Stimulated activated CD4-positive, alpha-beta T cell treated with anti-CD3 and anti-CD28 coated beads, Interleukin-15, amount 100 ng/mL, for 48 hours (primary cell): ENCODE results near the gene DENR.
A peak's percentile ranks its signal among the peaks of the same experiment; 100 is the strongest.
"Not testable (repeated sequence)": the region's sequence is repeated elsewhere in the genome, so short reads cannot be mapped to it uniquely, and the experiment has no call there.

Experiments
- DNase-seq, 2 donors: peaks; one replicate each; pipeline ENCODE4 v3.0.0-alpha.2; 2020; ENCODE audit warnings: low read depth in 2 of 2

The DENR gene, protein sequence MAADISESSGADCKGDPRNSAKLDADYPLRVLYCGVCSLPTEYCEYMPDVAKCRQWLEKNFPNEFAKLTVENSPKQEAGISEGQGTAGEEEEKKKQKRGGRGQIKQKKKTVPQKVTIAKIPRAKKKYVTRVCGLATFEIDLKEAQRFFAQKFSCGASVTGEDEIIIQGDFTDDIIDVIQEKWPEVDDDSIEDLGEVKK

DNA sequence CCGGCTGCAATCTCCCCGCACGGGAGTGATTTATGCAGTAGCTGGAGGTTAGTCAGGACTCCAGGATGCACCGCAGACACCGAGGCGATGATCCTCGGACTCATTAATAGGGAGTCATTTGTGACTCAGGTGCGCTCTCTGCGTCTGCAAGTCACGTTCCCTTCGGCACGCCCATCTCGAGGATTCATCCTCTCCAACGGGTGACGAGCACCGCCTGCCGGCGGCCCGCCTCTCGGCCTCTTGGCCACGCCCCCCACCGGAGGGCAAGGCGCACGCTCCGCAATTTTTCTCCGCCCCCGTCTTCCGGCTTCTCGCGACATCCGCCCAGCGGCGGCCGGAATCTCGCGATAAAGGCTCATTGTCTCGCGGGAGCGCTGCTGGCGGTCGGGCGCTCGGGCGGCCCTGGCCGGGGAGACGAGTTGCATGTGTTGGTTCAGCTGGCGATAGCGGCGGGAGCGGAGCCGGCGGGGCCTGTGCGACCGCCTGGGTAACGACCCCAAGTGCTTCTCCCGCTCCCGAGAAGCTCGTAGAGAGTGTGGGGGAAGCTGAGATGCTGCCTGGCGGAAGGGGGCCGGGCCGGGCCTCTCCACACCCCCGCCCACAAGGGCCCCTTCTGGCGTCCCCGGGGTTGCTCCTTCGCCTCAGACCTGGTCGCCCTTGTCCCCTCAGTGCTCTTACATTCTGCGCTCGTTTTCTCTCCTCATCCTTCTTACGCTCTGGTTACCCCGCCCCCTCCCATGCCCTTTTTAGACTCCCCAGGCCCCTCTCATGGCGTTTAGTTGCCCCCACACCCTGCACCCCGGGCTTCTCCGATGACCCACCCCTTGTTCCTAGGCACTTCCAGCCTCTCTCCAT is at the start of gene DENR:
Gene DENR (plus strand): TSS at position 361 of the 855 bp plus-strand sequence. CDS start 878 bp downstream, outside the sequence.
- peak; percentile 99 to 100 for DNase-seq

DNA sequence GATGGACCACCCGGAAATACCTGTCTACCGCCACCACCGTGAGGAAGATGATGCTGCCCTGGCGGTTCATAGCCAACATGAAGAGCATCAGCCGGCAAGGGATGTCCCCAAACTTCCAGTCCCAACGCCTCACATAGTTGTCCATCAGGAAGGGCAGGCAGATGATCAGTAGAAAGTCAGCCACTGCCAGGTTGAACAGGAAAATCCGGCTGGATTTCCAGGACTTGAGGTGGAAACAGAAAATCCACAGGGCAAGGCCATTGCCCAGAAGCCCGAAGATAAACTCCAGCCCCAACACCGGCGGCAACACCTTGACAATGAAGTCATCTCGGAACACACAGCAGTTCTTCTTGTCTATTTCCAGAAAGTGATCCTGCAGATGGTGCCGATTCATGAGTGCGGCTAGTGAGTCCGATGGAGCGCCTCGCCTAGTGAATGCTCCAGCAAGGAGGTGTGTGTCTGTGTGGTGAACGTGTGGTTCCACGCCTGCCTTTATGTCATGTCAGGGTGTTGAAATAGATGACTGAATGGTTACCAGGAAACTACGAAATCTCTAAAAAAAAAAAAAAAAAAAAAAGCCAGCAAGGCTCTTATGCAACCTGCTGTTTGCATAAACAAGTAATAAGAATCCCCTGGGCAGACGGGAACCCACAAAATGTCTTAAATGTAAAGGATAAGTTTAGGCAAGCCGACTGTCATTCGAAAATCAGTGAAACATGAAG is 49.6 kb upstream of the DENR start, which contains the start of gene HCAR2:
Gene HCAR2 (minus strand): TSS at position 468 of the 722 bp plus-strand sequence. CDS start 74 bp downstream, at position 394.
- not testable (repeated sequence) for DNase-seq

DNA sequence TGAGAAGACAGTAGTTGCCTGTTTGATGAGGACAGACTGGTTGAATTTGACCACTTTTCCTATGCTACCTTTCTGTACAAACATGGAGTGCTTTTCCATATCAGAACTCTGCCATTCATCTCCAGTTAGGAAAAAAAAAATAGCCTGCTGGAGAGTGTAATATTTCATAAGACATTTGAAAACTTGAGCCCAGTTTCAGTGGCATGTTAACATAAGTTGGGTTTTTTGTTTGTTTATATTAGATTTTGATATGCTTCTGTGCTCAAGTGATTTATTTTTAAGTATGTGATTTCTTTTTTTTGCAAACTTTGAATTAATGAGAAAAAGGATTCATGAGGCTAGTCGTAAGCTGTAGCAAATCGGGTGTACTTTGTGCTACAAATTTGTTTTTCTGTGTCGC is 48.8 kb upstream of the DENR start:
- not testable (repeated sequence) for DNase-seq

DNA sequence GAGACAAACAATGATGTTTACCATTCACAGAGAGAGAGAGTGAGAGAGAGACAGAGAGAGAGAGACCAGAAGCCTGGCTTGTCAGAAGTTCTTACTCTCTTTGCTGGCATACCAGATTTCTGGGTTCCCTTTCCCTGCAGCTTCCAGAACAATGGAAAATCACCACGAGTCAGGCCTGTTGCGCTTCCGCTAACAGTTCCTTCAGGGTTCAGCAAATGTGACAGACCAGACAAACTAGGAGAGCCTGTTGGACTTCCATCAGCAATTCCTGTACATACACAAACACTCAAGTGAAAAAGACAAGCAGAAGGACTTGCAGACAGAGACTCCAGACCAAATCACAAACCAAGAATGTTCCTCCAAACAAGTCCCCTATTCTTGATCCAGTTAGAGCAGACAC is 43.3 kb upstream of the DENR start:
- DNase-seq, result not testable (repeated sequence)

DNA sequence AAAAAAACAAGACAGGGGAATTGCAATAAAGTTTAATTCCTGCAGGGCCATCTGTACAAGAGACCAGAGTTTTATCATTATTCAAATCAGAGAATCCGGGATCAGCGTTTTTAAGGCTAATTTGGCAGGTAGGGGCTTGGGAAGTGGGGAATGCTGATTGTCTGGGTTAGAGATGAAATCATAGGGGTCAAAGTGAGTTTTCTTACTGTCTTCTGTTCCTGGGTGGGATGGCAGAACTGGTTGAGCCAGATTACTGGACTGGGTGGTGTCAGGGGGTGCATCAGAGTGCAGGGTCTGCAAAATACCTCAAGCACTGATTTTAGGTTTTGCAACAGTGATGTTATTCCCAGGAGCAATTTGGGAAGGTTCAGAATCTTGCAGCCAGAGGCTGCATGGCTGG is 42.3 kb upstream of the DENR start:
- not testable (repeated sequence) for DNase-seq

DNA sequence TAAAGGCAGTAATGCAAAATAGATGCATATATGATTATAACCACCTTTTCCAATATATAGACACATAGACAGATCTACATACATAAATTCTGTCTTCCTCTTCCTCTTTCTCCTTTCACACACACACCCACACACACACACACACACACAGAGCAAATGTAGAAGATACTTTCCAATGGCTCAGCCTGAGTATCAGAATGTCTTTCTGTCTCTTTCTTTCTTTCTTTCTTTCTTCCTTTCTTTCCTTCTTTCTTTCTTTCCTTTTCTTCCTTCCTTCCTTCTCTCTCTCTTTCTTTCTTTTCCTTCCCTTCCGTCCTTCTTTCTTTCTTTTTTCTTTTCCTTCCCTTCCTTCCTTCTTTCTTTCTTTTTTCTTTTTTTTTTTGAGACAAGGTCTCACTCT is 41.4 kb upstream of the DENR start:
- not testable (repeated sequence) for DNase-seq

DNA sequence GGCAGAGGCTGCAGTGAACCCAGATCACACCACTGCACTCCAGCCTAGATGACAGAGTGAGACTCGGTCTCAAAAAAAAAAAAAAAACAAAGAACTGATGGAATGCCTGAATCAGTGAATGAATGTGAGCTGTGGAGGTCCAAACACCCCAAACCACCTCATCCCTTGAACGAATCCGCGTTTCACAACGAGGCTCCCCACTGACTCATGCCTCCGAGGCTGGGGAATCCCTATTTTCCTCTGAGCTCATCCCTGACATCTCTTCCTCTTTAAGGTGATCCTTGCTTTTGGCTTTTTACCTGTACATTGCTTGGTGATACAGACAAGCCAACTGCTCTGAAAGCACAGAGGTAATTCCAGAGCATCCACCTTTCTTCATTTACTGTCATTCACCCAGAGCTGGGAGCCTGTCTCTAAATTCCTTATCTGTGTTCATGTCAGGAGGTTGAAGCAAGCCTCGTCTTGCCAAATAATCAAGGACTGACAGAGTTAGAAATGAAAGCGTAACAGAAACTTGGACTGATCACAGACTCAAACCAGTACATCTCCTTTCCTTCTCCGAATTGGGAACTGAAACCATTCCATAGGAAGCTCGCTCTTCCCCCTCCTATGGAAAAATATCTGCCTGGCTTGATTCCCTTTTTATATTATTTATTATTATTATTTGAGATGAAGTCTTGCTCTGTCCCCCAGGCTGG is 39.0 kb upstream of the DENR start:
- DNase-seq, result not testable (repeated sequence)

DNA sequence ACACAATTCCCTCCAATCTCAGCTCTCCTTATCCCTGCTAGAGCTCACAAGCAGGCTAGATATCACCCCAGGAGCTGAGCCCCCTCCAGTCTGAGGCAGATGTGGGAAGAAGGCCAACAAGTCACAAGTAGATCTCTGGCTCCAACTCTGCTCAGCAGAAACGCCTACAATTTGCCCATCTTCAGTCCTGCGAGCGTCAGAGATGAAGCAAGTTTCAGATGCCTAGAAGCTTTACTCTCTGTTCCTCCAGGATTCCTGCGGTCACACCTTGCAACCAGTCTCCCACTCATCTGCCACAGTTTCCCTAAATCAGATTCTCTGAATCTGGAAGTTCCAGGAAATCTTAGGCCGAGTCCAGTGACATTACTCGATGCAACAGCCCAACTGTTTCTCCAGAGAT is 37.4 kb upstream of the DENR start:
- not testable (repeated sequence) for DNase-seq

DNA sequence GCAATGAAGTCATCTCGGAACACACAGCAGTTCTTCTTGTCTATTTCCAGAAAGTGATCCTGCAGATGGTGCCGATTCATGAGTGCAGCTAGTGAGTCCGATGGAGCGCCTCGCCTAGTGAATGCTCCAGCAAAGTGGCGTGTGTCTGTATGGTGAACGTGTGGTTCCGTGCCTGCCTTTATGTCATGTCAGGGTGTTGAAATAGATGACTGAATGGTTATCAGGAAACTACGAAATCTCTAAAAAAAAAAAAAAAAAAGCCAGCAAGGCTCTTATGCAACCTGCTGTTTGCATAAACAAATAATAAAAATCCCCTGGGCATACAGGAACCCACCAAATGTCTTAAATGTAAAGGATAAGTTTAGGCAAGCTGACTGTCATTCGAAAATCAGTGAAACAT is 36.0 kb upstream of the DENR start, which contains the start of gene HCAR3:
Gene HCAR3 (minus strand): TSS at position 154 of the 400 bp plus-strand sequence. CDS start 74 bp downstream, at position 80.
- DNase-seq, result not testable (repeated sequence)

DNA sequence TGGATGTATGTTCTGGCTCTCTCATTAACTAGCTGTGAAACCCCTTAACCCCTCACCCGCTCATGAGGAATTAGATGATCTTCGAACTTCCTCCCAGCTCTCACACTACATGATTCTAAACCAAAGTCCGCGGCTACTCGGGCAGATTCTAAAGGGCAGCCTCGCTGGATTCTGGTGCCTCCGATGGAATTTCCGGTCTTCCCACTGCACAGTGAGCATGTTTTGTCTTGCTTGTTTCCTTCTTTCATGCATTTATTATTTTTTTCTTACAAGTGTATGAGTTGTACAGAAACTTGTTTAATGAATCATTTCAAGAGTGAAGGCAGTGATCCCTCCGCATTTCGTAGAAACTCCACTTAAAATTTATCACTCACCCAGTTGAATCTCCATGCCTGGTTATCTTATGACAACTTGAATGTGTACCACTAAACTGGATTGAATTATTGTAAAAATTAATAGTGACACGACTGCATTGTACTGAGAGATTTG is 31.5 kb upstream of the DENR start:
- DNase-seq, result no peak

DNA sequence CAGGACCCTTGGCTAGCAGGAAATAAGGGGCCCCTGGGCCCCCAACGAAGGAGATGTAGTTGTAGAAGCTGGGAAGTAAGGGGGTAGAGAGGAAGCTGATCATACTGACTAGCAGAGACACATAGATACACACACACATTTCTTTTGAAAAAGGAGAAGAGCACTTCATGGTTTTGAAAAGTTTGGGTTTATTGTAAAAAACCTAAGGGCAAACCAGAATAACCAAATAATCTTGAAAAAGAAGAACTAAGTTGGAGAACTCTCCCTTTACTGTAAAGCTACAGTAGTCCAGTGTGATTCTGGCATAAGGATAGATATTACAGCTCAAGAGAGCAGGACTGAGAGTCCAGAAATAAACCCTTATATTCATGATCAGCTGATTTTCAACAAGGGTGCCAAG is 30.2 kb upstream of the DENR start:
- DNase-seq, result no peak

DNA sequence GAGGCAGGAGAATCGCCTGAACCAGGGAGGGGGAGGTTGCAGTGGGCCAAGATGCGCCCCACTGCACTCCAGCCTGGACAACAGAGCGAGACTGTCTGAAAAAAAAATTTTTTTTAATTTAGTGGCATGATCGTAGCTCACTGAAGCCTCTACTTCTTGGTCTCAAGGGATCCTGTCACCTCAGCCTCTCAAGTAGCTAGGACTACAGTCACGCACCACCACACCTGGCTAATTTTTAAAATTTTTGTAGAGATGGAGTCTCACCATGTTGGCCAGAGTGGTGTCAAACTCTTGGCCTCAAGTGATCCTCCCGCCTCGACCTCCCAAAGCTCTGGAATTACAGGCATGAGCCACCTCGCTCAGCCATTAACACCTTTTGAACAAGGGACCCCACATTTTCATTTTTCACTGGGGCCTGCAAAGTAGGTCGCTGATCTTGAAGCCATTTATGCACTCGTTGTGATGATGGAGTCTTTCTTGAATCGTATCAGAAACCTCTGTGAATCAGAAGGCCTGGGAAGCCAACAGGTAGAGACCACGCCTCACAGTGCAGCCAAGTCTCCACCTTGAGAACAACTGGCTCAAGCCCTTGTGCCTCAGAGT is 27.9 kb upstream of the DENR start:
- DNase-seq, result no peak

DNA sequence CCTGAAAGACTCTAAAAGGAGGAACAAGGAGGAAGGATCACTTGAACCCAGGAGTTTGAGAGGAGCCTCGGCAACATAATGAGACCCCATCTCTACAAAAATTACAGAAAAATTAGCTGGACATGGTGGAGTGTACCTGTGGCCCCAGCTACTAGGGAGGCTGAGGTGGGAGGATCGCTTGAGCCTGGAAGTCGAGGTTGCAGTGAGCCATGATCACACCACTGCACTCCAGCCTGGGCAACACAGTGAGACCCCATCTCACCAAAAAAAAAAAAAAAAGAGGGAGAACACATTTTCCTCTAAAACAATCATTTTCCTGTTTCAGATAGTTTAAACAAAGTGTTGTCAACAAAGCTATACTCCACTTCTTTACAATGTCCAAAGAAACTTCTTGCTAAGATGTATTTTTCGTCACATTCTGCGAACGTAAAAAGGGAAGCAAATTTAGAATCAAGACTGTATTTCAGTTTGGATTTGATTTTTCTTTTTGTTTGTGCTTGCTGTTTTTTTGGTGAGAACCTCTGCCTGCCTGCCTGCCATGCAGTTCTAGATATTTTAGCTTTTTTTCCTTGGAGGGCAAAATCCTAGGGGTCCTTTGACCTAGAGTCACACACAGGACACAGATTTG is 27.1 kb upstream of the DENR start:
- no peak for DNase-seq

DNA sequence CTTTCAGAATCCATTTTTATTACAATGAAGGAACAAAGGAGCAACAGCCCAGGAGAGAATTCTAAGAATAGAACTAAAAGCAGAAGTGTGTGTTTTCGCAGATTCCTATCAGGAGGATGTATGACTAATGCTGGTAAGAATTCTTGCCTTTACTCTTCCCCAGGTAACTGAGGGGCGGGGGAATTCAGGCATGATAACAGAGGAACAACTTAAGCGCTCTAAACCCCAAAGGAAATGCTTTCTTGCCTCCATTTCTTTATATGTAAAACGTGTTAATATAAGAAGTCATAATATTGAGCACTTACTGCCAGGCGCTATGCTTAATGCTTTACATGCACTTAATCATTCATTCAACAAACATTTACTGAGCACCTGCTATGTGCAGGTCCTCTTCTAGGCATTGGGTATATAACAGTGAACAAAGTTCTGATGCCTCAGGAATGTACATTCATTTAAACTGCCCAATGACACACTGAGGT is 26.5 kb upstream of the DENR start:
- DNase-seq, result no peak

DNA sequence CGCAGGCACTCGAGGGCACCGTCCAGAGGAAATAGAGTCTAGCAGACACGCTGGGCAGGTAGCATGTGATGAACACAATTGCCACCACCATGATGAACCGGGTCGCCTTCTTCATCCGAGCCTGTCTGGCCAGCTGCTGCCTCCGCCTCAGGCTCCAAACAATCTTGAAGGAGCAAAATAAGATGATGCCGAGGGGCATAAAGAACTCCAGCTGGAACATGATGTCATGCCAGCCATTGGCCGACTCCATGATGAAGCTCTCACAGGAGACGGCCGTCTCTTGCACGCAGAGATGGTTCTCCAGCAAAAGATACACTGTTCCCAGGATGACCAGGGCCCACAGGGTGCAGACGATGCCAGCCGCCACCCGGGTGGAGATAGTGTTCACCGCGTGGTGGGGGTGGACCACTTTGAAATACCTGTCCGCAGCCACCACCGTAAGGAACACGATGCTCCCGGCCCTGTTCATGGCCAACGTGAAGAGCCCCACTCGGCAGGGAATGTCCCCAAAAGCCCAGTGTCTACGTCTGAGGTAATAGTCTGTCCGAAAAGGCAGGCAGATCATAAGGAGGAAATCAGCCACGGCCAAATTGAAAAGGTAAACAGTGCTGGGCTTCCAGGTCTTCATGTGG is 22.9 kb upstream of the DENR start:
- DNase-seq, result no peak

DNA sequence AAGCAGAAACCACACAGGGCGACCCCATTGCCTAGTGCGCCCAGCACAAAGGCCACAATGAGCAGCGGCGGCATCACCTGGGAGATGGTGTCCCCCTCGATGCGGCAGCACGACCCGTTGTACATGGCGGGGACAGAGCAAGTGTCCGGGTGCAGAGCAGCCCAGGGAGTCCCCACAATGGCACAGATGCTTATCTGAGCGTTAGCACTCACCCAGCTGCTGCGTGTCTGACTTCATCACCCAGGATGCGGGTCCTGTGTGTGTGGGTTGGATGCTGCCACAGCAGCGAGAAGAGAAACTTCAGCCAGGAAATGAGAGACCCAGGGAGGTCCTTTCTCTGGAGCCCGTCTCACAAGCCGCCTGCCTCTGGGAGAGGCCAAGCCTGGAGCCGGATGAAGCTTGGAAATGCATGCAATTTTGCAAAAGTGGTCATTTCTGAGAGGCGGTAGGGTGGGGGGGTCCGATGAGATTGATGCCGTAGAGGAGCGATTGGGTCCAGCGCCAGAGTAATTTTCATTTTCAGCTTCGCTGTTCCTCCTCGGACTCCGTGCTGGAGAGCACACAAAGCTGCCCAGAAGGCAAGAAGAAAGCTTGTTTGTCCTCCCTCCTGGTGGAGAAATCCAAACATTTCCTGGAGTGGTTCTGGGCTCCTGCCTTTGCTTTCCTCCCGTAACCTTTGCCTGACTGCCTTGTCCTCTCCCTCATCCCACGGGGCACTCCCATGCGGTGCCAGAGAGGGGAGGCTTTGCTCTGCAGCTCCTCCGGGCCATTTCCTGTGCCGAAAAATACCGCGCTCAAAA is 22.2 kb upstream of the DENR start, which contains the start of gene HCAR1:
Gene HCAR1 (minus strand): TSS at position 630 of the 800 bp plus-strand sequence. CDS start 505 bp downstream, at position 125.
- peak; percentile 49 to 59 for DNase-seq

DNA sequence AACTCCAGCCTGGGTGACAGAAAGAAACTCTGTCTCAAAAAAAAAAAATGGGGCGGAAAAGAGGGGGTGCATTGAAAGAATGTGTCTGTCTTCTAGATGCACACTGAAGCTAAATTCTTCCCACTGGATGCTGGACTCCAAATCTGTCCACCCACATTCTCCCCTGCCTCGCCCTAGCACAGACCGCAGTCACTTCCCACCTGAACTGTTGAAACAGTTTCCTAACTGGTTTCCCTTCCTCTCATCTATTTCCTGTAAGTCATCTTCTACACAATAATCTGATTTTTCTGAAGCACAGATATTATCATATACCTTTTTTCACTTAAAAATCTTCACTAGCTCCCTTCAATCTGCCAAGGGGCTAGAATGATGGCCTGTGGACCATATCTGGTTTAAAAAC is 20.5 kb upstream of the DENR start:
- DNase-seq, result peak in 1 of 2 donors; percentile 19

DNA sequence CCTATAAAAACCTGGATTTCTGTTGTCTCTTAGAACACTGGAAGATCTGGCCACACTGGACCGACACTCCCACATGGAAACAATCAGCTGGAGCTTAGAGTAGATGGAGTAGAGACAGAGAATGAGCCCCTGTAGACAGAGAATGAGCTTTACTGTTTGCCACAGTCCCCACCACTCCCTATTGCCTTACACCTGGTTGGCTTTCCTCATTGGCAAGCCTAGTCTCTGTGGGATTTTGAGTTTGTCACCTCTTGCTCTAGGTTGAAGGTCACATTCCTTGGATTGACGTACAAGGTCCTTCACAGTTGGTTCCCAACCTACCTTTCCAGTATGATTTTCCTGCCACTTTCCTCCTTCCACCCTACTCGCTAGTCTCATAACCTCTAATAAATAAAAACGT is 20.0 kb upstream of the DENR start:
- no peak for DNase-seq

DNA sequence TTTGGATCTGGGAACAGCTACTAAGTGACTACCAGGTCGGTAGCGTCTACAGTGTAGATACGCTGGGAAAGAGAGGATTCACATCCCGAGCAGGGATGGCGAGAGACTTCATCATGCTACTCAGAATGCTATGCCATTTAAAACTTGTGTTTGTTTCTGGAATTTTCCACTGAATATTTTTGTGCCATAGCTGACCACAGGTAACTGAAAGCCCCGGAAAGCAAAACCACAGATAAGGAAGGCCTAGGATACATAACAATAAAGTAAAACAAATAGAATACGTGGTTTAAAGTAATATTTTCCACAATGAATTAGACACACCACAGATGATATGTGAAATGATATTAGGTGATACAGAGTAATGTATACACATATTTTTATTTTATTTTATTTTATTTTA is 14.1 kb upstream of the DENR start:
- DNase-seq, result no peak
